AG09309 (cell line): Measurements from ENCODE around the gene TOR1A.

Experiments used
- DNase-seq: peaks from one replicate; pipeline ENCODE4 v3.0.0-alpha.2; 2010; ENCODE audit warnings: low read depth
- H3K4me3 ChIP-seq: 2 replicates; pipeline ENCODE4 v1.5.1; 2011; ENCODE audit warnings: mild to moderate bottlenecking, low read depth, low read length, moderate library complexity; ENCODE audit not compliant: control insufficient read depth
- TF ChIP-seq, protein P1 (sequence below): IDR thresholded peaks from 2 replicates; pipeline ENCODE4 v1.5.1; 2011; ENCODE audit warnings: mild to moderate bottlenecking, low read depth, low read length, inconsistent platforms; ENCODE audit not compliant: insufficient read depth, control insufficient read depth; ENCODE audit errors: missing control alignments

The TOR1A gene

DNA sequence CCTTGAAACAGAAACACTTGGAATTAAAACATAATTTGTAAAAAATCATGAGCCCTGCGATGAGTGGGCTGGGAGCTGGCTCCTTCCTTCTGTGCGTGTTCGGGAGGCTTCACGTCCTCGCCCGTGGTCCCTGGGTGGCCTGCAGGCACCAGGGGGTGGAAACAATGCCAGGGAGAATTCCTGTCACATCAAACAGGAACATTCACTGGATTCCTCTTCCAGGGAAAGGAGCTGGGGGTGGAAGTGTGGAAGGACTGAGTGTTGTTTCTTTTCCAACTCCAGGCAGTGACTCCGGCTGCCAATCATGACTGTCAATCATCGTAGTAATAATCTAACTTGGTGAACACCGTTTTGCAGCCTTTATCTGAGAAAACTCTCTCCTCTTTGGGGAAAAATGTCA, 10.3 kb downstream of the TOR1A start:
- no peak for DNase-seq
- H3K4me3 ChIP-seq, result no peak overlapping the region
- TF ChIP-seq, protein P1, sequence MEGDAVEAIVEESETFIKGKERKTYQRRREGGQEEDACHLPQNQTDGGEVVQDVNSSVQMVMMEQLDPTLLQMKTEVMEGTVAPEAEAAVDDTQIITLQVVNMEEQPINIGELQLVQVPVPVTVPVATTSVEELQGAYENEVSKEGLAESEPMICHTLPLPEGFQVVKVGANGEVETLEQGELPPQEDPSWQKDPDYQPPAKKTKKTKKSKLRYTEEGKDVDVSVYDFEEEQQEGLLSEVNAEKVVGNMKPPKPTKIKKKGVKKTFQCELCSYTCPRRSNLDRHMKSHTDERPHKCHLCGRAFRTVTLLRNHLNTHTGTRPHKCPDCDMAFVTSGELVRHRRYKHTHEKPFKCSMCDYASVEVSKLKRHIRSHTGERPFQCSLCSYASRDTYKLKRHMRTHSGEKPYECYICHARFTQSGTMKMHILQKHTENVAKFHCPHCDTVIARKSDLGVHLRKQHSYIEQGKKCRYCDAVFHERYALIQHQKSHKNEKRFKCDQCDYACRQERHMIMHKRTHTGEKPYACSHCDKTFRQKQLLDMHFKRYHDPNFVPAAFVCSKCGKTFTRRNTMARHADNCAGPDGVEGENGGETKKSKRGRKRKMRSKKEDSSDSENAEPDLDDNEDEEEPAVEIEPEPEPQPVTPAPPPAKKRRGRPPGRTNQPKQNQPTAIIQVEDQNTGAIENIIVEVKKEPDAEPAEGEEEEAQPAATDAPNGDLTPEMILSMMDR, result no peak

GRCh38 chr9:129812385-129812784, 11.6 kb downstream of the TOR1A start:
- DNase-seq, result no peak
- H3K4me3 ChIP-seq, result no peak overlapping the region
- TF ChIP-seq, protein P1, result no peak

GRCh38 chr9:129811967-129812363, 12.0 kb downstream of the TOR1A start:
- H3K4me3 ChIP-seq, result no peak overlapping the region
- TF ChIP-seq, protein P1, result no peak
- DNase-seq, result no peak

DNA sequence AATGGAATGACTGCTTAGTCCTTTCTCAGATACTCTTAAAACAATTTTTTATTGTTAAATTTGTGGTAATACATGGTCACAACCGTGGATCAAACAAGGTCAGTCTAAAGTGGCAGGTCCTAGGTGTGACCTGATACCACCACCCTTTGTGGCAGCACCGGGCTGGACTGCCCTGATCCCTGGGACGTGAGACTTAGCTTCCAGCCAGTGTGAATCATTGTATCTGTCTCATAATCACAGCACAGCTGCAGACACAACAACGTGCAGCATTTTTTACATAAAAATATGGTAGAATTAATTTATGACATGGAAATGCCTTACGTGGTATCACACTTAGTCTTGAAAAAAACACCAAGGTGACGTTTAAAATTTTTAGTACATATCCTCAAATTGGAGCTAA, 13.1 kb downstream of the TOR1A start:
- TF ChIP-seq, protein P1, result no peak
- DNase-seq, result no peak

GRCh38 chr9:129810116-129810515, 13.8 kb downstream of the TOR1A start:
- no peak for DNase-seq
- TF ChIP-seq, protein P1, result no peak
- H3K4me3 ChIP-seq, result no peak overlapping the region

More for the DNA sequence above, 13.1 kb downstream of the TOR1A start:
- no peak overlapping the region for H3K4me3 ChIP-seq

- TF ChIP-seq, protein P1, result no peak
- no peak for DNase-seq
- no peak overlapping the region for H3K4me3 ChIP-seq
Measured at GRCh38 chr9:129809346-129809745, 14.6 kb downstream of the TOR1A start.

DNA sequence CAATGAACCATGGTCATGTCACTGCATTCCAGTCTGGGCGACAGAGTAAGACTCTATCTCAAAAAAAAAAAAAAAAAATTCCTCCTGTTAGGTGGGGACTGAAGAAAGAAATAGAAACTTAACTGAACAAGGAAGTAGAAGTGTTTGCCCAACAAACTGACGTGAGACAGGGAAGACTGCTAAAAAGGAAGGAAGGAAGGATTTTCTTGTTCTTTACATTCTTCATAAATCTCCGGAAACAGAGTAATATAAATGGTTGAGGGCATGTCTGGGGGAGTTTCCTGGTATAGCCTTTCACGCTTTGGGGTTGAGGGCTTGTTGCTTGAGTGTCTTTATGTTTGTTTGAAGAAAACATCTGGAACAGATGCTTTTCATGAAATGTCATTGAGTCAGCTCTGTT, 17.9 kb downstream of the TOR1A start:
- TF ChIP-seq, protein P1, result no peak
- H3K4me3 ChIP-seq, result no peak overlapping the region
- no peak for DNase-seq
